ENCODE results near the gene LARP1.
"Not testable (repeated sequence)": the region's sequence is repeated elsewhere in the genome, so short reads cannot be mapped to it uniquely, and the experiment has no call there.

The LARP1 gene

DNA sequence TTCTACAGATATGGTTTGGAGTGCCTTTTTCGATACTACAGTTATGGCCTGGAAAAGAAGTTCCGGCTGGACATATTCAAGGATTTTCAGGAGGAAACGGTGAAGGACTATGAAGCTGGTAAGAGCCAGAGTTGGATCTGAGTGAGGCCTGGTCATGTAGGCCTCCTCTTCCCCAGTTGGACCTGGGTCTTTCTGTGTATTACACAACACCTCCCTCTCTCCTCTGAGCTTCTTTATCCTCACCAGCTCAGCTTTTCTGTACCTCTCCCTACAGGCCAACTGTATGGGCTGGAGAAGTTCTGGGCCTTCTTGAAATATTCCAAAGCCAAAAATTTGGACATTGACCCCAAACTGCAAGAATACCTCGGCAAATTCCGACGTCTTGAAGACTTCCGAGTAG lies 56.1 kb downstream of the LARP1 start:
- no peak overlapping the region for H3K4me3 ChIP-seq (ENCODE audit: low read length)
- TF ChIP-seq ZNF274 (IDR thresholded peaks at IDR 0.05; ENCODE audit: low read depth, low read length) = no peak

GRCh38 chr5:154811653-154812465 lies 56.7 kb downstream of the LARP1 start:
- no peak for TF ChIP-seq ZNF274 (IDR thresholded peaks at IDR 0.05; ENCODE audit: low read depth, low read length)
- H3K4me3 ChIP-seq (ENCODE audit: low read length) = no peak overlapping the region

DNA sequence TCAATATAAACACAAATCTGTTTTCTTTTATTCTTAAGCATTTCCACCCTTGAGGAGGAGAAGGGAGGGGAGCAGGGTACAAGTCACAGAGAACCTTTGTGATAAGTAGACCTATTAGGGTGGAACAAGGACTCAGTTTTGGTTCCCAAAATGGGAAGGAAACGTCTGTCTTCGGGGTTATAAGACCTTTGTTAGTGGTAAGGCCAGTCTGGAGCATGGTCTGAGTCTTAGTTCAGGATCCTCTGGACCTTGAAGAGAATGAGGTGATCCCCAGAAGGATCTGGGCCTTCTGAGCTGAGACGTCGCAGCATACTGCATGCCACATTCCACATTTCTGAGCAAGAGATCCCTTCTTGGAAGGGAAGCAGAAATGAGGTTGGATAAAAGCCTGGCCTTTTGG lies 58.0 kb downstream of the LARP1 start:
- H3K4me3 ChIP-seq (ENCODE audit: low read length) = no peak overlapping the region
- no peak for TF ChIP-seq ZNF274 (IDR thresholded peaks at IDR 0.05; ENCODE audit: low read depth, low read length)

DNA sequence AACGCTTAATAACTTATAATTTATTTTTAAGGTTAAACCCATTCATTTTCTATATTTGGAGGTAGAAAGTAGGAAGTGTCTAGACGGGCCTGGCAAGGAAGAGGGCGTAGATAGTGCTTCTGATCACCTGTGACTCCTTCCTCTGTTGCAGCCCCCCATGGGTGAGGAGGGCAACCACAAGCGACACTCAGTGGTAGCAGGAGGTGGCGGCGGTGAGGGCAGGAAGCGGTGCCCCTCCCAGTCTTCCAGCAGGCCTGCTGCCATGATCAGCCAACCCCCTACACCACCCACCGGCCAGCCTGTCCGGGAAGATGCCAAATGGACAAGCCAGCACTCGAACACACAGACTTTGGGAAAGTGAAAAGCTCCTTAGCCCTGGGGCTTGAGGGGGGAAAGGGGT lies 58.6 kb downstream of the LARP1 start:
- no peak for TF ChIP-seq ZNF274 (IDR thresholded peaks at IDR 0.05; ENCODE audit: low read depth, low read length)
- H3K4me3 ChIP-seq (ENCODE audit: low read length) = no peak overlapping the region

DNA sequence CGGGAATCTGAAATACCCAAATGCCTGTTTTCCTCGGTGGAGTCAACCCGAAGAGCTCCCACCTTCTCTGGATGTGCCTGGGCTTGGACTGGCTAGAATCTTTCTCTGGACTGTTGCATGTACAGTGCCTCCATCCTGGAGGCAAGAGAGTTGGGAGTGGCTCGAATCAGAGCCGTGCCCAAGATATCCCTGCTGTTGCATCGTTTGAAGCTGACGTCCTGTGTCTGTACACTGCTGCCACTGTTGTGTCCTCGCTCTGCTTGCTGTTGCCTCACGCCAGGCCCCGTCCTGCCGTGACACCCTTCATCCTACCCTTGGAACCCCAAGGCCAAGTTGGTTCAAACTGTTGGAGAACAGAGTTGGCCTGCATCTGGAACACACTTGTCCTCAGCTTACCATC lies 59.8 kb downstream of the LARP1 start:
- H3K4me3 ChIP-seq (ENCODE audit: low read length) = no peak overlapping the region
- TF ChIP-seq ZNF274 (IDR thresholded peaks at IDR 0.05; ENCODE audit: low read depth, low read length) = no peak

DNA sequence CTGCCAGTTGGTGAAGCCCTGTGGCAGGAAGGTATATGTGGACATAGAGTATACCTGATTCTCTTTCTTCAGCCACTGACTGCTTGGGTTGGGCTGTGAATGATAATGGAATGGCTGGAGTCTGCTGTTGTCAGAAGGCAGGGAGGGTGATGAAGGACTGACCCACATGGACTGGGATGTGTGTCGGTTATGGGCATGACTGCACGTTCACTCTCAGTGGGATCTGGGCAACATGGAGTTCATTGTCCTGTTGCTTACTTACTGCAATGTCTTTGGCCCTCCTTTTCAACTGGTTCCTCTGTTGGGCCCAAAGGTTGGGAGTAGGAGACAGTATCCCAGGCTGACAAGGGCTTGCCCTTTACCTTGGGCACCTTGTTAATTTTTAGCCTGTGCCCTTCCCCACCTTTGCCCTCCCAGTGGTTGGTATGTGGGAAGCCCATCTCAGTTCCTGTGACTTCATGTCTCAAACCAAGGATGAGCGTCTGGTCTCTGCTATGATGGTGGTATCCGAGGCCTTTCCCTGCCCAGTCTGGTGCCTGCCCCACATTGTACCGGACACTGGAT lies 60.6 kb downstream of the LARP1 start:
- H3K4me3 ChIP-seq (ENCODE audit: low read length) = no peak overlapping the region
- no peak for TF ChIP-seq ZNF274 (IDR thresholded peaks at IDR 0.05; ENCODE audit: low read depth, low read length)

- no peak for TF ChIP-seq ZNF274 (IDR thresholded peaks at IDR 0.05; ENCODE audit: low read depth, low read length)
- no peak overlapping the region for H3K4me3 ChIP-seq (ENCODE audit: low read length)
Measured at GRCh38 chr5:154816891-154817492, 61.8 kb downstream of the LARP1 start.

- H3K4me3 ChIP-seq (ENCODE audit: low read length) = no peak overlapping the region
- TF ChIP-seq ZNF274 (IDR thresholded peaks at IDR 0.05; ENCODE audit: low read depth, low read length) = no peak
Measured at GRCh38 chr5:154817815-154818214, 62.6 kb downstream of the LARP1 start.

DNA sequence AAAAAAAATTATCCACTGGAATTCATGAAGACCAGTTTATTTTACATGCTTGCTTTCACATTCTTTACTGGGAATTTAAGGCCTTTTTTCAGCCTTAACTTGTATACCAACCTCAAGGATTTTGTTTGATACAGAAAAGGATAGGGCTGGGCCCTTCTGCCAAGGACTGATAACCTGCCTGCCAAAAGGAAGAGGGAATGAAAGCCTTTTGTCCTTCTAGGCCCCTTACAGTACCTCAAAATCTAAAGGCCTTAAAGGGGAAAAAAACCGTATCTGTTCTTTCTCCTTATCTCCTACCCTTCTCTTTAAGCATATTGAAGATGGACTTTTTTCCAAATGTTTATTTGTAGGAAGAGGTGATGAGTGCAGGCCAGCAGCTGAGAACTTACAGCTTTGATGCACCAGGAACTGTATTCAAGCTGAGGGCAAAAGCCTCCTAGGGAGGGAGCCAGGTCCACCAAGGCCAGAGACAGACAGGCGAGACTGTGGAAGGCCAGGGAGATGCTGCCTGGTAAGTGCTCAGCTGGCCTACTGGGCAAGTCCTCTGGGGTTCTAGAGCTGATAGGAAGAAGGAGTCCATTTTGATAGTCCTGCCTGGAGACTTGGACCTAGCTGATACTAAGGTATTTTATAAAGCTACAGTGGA lies 63.4 kb downstream of the LARP1 start:
- TF ChIP-seq ZNF274 (IDR thresholded peaks at IDR 0.05; ENCODE audit: low read depth, low read length) = no peak
- no peak overlapping the region for H3K4me3 ChIP-seq (ENCODE audit: low read length)

GRCh38 chr5:154819546-154819945 lies 64.4 kb downstream of the LARP1 start:
- H3K4me3 ChIP-seq (ENCODE audit: low read length) = no peak overlapping the region
- TF ChIP-seq ZNF274 (IDR thresholded peaks at IDR 0.05; ENCODE audit: low read depth, low read length) = no peak

DNA sequence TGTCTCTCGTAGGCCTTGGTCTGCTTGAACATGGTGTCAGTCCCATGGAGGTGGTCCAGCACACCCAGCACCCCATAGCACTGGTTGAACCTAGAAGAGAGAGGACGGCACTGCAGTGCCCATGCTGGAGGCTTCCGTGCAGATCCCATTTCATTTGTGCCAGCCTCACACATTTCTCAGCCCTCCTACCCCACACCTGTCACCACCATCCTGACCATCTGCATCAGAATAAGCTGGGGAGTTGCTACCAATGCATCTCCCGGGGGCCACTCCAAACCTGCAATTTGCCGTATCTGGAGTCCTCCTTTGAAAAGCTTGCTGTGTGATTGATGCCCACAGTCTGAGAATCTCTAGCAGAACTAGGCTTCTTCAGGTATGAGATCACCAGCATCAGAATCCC lies 65.2 kb downstream of the LARP1 start:
- TF ChIP-seq ZNF274 (IDR thresholded peaks at IDR 0.05; ENCODE audit: low read depth, low read length) = no peak
- no peak overlapping the region for H3K4me3 ChIP-seq (ENCODE audit: low read length)

GRCh38 chr5:154822896-154823295 lies 67.7 kb downstream of the LARP1 start:
- H3K4me3 ChIP-seq (ENCODE audit: low read length) = not testable (repeated sequence)

DNA sequence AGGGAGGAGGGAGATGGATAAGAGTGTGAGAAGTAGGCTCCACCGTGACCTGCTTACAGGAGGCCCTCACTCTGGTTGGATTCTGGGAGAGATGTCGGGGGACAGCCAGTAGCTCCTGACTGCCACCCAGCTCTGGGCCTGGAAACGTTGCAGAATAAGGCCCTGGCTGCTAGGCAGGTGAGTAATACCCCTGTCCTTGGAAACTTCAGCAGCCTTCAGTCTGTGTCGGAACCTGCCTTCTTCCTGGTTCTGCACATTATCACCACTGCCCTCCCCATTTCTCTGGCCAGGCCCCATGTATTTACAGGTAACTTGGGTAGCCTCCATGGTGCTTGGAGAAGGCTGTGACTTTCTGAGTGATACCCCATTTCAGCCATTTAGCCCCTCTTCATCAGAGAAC lies 68.4 kb downstream of the LARP1 start:
- no peak overlapping the region for H3K4me3 ChIP-seq (ENCODE audit: low read length)
- TF ChIP-seq ZNF274 (IDR thresholded peaks at IDR 0.05; ENCODE audit: low read depth, low read length) = no peak

GRCh38 chr5:154824070-154824469 lies 68.9 kb downstream of the LARP1 start:
- no peak for TF ChIP-seq ZNF274 (IDR thresholded peaks at IDR 0.05; ENCODE audit: low read depth, low read length)
- H3K4me3 ChIP-seq (ENCODE audit: low read length) = no peak overlapping the region

DNA sequence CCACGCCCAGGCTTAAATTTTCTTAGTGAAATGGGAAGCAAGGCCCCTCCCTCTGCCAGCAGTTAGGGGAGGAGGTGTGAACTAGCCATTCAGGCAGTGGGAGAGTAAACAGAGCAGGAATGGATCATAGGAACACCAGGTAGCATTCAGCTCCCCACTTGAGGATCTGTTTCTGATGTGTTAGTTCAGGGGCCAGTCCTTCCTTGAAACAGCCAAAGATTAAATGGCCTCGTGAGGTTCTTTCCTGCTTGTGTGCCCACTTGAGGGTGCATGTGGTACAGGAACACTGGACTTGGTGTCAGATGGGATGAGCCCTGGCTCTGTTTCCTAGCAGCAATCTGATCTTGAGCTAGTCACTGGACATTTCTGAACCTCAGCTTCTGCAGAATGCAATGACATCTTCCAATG lies 74.0 kb downstream of the LARP1 start:
- no peak overlapping the region for H3K4me3 ChIP-seq (ENCODE audit: low read length)
- no peak for TF ChIP-seq ZNF274 (IDR thresholded peaks at IDR 0.05; ENCODE audit: low read depth, low read length)

All from GM08714 (cell line).